HG02678 (cell line): ENCODE results near the gene LYST.
"Not testable (repeated sequence)": the region's sequence is repeated elsewhere in the genome, so short reads cannot be mapped to it uniquely, and the experiment has no call there.

Experiments used
- ATAC-seq: cut with Tn5 transposase; IDR thresholded peaks from one replicate; pipeline ENCODE4 v1.9.1; 2021; ENCODE audit warnings: mild to moderate bottlenecking, moderate library complexity; ENCODE audit not compliant: unreplicated experiment

The LYST gene

GRCh38 chr1:235821361-235821981, 45.2 kb downstream of the LYST start:
- no peak for ATAC-seq

GRCh38 chr1:235820061-235820460, 46.6 kb downstream of the LYST start:
- ATAC-seq, result no peak

- ATAC-seq, result no peak
Measured at GRCh38 chr1:235818632-235819136, 48.0 kb downstream of the LYST start.

- no peak for ATAC-seq
Measured at GRCh38 chr1:235817101-235817728, 49.5 kb downstream of the LYST start.

- ATAC-seq, result no peak
Measured at GRCh38 chr1:235809688-235810397, 56.9 kb downstream of the LYST start.

GRCh38 chr1:235808223-235808622, 58.5 kb downstream of the LYST start:
- no peak for ATAC-seq

GRCh38 chr1:235806123-235806522, 60.6 kb downstream of the LYST start:
- ATAC-seq, result no peak

- ATAC-seq, result no peak
Measured at GRCh38 chr1:235802573-235803346, 63.9 kb downstream of the LYST start.

- ATAC-seq, result no peak
Measured at GRCh38 chr1:235799264-235799663, 67.4 kb downstream of the LYST start.

GRCh38 chr1:235791532-235792060, 75.1 kb downstream of the LYST start:
- no peak for ATAC-seq

GRCh38 chr1:235790123-235790522, 76.6 kb downstream of the LYST start:
- no peak for ATAC-seq

GRCh38 chr1:235786227-235786898, 80.3 kb downstream of the LYST start:
- not testable (repeated sequence) for ATAC-seq

- no peak for ATAC-seq
Measured at GRCh38 chr1:235784950-235785349, 81.8 kb downstream of the LYST start.

GRCh38 chr1:235783148-235783776, 83.4 kb downstream of the LYST start:
- no peak for ATAC-seq

- no peak for ATAC-seq
Measured at GRCh38 chr1:235782601-235783000, 84.1 kb downstream of the LYST start.

GRCh38 chr1:235781807-235782206, 84.9 kb downstream of the LYST start:
- ATAC-seq, result no peak

GRCh38 chr1:235779770-235780169, 86.9 kb downstream of the LYST start:
- ATAC-seq, result no peak

- ATAC-seq, result no peak
Measured at GRCh38 chr1:235776396-235776795, 90.3 kb downstream of the LYST start.

- no peak for ATAC-seq
Measured at GRCh38 chr1:235775246-235775860, 91.4 kb downstream of the LYST start.

GRCh38 chr1:235767795-235768194, 98.9 kb downstream of the LYST start:
- peak; percentile 86 for ATAC-seq
